Urothelium cell line (cell line): ENCODE results near the gene RAB17.

Experiments
- DNase-seq: peaks from one replicate; pipeline ENCODE4 v3.0.0; 2011; ENCODE audit warnings: low spot score, mixed read lengths
- FAIRE-seq: peaks from 2 replicates; lab custom pipeline; 2011; peaks lifted over from hg19 to GRCh38; lab: Jason Lieb, UNC

The RAB17 gene

DNA sequence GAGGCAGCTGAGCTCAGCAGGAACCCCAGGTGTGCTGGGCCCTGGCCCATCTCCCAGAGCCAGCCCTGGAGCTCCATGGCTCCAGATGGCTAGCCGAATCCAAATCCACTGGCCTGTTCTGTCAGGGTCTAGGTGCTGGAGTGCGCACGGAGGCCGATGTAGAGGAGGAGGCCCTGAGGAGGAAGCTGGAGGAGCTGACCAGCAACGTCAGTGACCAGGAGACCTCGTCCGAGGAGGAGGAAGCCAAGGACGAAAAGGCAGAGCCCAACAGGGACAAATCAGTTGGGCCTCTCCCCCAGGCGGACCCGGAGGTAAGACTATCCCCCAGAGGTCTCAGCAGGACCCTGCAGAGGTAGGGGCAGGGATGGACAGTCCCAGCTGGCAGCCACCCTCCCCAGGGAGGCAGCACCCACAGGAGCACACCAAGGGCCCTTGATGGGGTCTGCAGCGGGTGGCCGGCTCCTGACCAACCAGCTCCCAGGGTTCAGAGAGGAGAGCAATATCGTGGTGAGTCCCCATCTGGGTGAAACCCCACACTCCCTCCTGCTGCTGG lies 50.2 kb downstream of the RAB17 start:
- DNase-seq (no peak), FAIRE-seq (no peak)

DNA sequence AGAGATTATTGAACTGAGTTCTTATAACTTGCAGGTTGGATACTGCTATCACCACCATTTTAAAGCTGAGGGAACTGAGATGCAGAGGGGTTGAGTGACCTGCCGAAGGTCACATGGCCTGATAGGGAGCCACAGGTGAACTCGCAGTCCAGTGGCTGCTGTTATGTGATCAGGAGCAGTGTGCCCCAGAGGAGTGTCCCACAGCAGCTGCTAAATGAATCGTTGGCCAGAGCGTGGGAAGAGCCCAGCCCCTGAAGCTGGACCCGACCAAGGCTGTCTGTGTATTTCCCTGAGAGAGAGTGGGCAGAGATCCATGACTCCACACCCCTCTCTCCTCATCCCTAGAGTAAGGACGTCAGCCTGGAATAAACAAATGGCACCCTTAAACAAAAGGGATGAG lies 50.9 kb downstream of the RAB17 start:
- FAIRE-seq = no peak

DNA sequence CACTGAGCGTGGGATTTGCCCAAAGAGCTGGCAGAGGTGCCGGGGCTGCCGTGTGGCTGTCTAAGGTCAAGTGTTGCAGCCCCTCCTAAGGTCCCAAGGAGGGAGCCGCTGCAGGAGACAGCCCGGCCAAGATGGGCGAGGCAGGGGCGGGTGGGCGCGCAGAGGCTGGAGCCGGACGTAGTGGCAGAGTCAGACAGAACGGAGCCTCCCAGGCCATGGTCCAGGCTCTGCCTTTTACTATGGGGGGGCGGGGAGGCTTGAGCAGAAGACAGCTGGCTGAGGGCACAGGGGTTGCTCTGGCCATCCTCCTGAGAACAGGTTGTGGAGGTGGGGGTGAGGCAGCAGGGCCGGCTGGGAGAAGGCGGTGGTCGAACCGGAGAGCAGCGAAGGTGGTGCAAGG lies 51.6 kb downstream of the RAB17 start:
- FAIRE-seq = no peak
- DNase-seq = no peak

More for the DNA sequence above, 50.9 kb downstream of the RAB17 start:
- no peak for DNase-seq

DNA sequence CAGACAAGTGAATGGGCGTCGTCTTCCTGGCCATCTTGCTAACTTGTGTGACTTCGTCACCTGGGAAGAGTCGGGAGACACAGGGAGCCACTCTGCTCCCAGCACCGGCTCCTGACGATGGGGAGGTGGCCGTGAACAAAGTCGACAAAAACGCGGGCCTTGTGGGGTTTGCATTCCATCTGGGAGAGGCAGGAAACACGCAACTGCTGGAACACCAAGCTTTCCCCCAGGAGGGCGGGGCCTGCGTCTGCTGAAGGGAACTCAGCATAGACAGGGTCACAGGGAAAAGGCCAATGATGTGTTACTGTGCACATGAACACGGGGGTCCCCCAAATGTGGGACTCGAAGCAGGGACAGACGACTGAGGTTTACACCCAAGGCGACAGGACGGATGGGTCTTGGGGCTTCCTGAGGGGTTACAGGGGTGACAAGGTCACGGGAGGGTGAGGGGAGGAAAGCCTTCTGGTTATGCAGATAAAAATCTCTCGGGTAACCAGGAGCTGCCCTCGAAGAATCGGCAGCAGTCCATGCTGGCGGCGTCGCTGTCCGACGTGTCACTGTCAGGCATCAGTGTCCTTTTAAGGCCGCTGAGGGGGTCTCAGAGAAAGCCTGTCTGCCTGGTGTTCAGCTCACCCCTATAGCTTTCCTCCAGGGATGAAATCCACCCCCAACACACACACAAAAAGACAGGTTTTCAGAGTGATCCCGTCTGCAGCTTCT lies 52.4 kb downstream of the RAB17 start:
- FAIRE-seq = peak; percentile 52
- DNase-seq = no peak

DNA sequence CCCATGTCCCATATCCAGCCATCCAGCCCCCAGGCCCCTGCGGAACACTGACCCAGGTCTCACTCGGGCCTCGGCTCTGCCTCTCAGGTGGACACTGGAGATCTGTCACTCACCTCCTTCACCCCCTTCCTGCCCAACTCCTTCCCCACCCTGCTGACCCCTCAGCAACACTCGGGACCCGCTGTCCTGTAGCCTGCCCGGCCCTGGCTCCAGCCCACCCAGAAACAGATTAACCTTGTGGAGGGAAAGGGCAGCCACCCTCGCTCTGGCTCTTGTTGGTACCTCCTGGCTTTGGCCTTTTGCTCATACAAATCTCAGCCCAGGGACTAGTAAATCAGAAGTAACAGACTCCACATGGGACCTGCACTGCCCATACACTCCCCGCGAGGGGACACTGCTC lies 53.9 kb downstream of the RAB17 start:
- no peak for DNase-seq
- FAIRE-seq = no peak

DNA sequence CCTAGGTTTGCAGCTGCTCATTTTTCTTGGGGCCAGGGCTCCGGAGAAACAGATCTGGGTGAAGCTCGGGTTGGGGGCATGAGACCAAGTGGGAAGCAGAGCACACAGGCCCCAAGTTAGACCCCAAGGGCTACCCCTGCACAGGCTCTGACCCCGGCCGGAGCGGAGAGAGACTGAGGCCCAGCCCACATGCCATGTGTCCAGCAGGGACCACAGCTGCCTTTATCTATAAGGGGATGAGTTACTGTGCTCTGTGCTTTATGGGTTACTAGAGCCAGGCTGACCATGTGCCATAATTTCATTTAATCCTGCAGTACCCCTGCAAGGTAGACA lies 54.5 kb downstream of the RAB17 start:
- no peak for DNase-seq
- no peak for FAIRE-seq

GRCh38 chr2:237535385-237536082 lies 55.0 kb downstream of the RAB17 start:
- DNase-seq = no peak
- peak; percentile 83 for FAIRE-seq

GRCh38 chr2:237534380-237534779 lies 56.2 kb downstream of the RAB17 start:
- DNase-seq (no peak), FAIRE-seq (no peak)

DNA sequence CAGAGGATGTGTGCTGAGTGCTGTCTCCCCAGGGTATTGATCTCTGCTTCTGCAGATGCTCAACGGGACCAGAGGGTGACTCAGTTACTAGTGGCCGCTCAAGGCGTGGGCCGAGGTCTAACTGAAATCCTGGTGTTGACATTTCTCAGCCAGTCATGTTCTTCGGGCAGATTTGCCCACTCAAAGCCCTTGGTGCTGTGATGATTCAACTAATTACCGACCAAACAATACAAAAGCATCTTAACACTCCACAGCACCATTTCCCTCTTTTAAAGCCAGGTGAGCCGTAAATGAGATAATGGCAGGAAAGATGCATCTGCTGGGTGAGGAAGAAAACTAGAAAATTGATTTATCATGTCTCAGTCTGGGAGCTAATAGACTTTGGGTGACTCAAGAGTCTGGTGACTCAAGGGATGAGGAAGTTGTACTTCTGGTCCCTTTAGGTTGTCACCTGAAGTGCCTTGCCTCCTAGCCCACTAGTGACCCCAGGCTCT lies 56.8 kb downstream of the RAB17 start:
- DNase-seq (peak; percentile 26), FAIRE-seq (no peak)

GRCh38 chr2:237532160-237532559 lies 58.4 kb downstream of the RAB17 start:
- FAIRE-seq = no peak
- no peak for DNase-seq

GRCh38 chr2:237530472-237531433 lies 59.8 kb downstream of the RAB17 start:
- FAIRE-seq (no peak), DNase-seq (no peak)

- no peak for DNase-seq
- no peak for FAIRE-seq
Observed at GRCh38 chr2:237529452-237530402, 60.8 kb downstream of the RAB17 start.

GRCh38 chr2:237527766-237528165 lies 62.8 kb downstream of the RAB17 start:
- DNase-seq (no peak), FAIRE-seq (no peak)

DNA sequence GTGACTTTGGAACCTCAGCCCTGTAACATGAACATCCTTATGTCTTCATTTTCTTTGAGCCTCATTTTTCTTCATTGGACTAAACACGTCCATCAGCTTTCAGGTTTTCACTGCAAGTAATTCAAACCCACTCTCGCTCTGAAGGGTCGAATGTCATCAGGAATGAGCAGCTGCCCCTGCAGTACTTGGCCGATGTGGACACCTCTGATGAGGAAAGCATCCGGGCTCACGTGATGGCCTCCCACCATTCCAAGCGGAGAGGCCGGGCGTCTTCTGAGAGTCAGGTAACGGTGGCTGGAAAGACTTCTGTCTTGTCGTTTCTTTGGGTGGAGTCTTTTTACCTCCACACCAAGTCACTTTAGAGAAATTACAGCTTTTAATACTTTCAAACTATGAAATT lies 63.3 kb downstream of the RAB17 start:
- no peak for FAIRE-seq
- DNase-seq = no peak

GRCh38 chr2:237525559-237526157 lies 64.9 kb downstream of the RAB17 start:
- FAIRE-seq (no peak), DNase-seq (no peak)

- no peak for FAIRE-seq
Observed at GRCh38 chr2:237524631-237525030, 65.9 kb downstream of the RAB17 start.

More at GRCh38 chr2:237524631-237525030, 65.9 kb downstream of the RAB17 start:
- no peak for DNase-seq
